H9 (cell line): ENCODE measurements around the gene AKR1C3. TPM values are rescaled to one million over a fixed set of nuclear protein-coding genes. Genes with fewer than 3 reads are reported as not detected.

Experiments
- DNase-seq: peaks from one replicate; pipeline ENCODE4 v3.0.0-alpha.2; 2017
- H2AFZ ChIP-seq: one replicate; pipeline ENCODE4 v1.6.1; 2013; ENCODE audit warnings: mild to moderate bottlenecking, low read length, control low read depth, moderate library complexity
- H2AK5ac ChIP-seq: 2 replicates; pipeline ENCODE4 v1.6.1; 2013; ENCODE audit warnings: low read length, control low read depth, mixed read lengths; ENCODE audit not compliant: insufficient read length
- H2BK120ac ChIP-seq: one replicate; pipeline ENCODE4 v1.6.1; 2013; ENCODE audit warnings: low read depth, mild to moderate bottlenecking, low read length, control low read depth, inconsistent platforms; ENCODE audit not compliant: poor library complexity, severe bottlenecking
- H2BK12ac ChIP-seq: 2 replicates; pipeline ENCODE4 v1.6.1; 2013; ENCODE audit warnings: low read length, control low read depth, mixed read lengths, low read depth; ENCODE audit not compliant: insufficient read length
- H2BK15ac ChIP-seq: 2 replicates; pipeline ENCODE4 v1.6.1; 2013; ENCODE audit warnings: low read depth, low read length, control low read depth
- H2BK20ac ChIP-seq: one replicate; pipeline ENCODE4 v1.6.1; 2013; ENCODE audit warnings: low read depth, mild to moderate bottlenecking, low read length, control low read depth, inconsistent platforms; ENCODE audit not compliant: poor library complexity, severe bottlenecking
- H2BK5ac ChIP-seq: 2 replicates; pipeline ENCODE4 v1.6.1; 2013; ENCODE audit warnings: low read length, control low read depth, mixed read lengths; ENCODE audit not compliant: insufficient read length
- H3K14ac ChIP-seq: 2 replicates; pipeline ENCODE4 v1.6.1; 2013; ENCODE audit warnings: low read length, control low read depth; ENCODE audit not compliant: insufficient read depth
- H3K18ac ChIP-seq: 2 replicates; pipeline ENCODE4 v1.6.1; 2013; ENCODE audit warnings: low read depth, mild to moderate bottlenecking, mixed read lengths, low read length, control low read depth; ENCODE audit not compliant: insufficient read length
- H3K23ac ChIP-seq: 2 replicates; pipeline ENCODE4 v1.6.1; 2013; ENCODE audit warnings: low read length, control low read depth, mixed read lengths, low read depth; ENCODE audit not compliant: insufficient read length
- H3K23me2 ChIP-seq: 2 replicates; pipeline ENCODE4 v1.6.1; 2013; ENCODE audit warnings: low read depth, mild to moderate bottlenecking, mixed read lengths, low read length, control low read depth; ENCODE audit not compliant: insufficient read length, poor library complexity, severe bottlenecking
- H3K27ac ChIP-seq: 2 replicates; pipeline ENCODE4 v1.5.1; 2013; ENCODE audit warnings: low read length, control low read depth, mixed read lengths, low read depth; ENCODE audit not compliant: insufficient read length
- H3K27me3 ChIP-seq: 2 replicates; pipeline ENCODE4 v1.6.1; 2013; ENCODE audit warnings: low read length, control low read depth, inconsistent platforms; ENCODE audit not compliant: insufficient read depth
- H3K4ac ChIP-seq: 2 replicates; pipeline ENCODE4 v1.6.1; 2013; ENCODE audit warnings: low read depth, mild to moderate bottlenecking, control low read depth, inconsistent platforms, low read length, moderate library complexity
- H3K4me1 ChIP-seq: 2 replicates; pipeline ENCODE4 v1.6.1; 2013; ENCODE audit warnings: low read length, control low read depth, inconsistent platforms; ENCODE audit not compliant: insufficient read depth
- H3K4me2 ChIP-seq: 2 replicates; pipeline ENCODE4 v1.6.1; 2013; ENCODE audit warnings: low read length, control low read depth, mixed read lengths; ENCODE audit not compliant: insufficient read length, insufficient read depth
- H3K56ac ChIP-seq: 2 replicates; pipeline ENCODE4 v1.6.1; 2013; ENCODE audit warnings: low read depth, mild to moderate bottlenecking, mixed read lengths, low read length, control low read depth; ENCODE audit not compliant: insufficient read length
- H3K79me1 ChIP-seq: 2 replicates; pipeline ENCODE4 v1.6.1; 2013; ENCODE audit warnings: low read depth, mild to moderate bottlenecking, moderate library complexity, low read length, control low read depth, inconsistent platforms; ENCODE audit not compliant: insufficient read depth, poor library complexity, severe bottlenecking
- H3K79me2 ChIP-seq: 2 replicates; pipeline ENCODE4 v1.6.1; 2013; ENCODE audit warnings: low read length, control low read depth, inconsistent platforms; ENCODE audit not compliant: insufficient read depth
- H3K9ac ChIP-seq: 2 replicates; pipeline ENCODE4 v1.6.1; 2013; ENCODE audit warnings: low read length, control low read depth, mixed read lengths; ENCODE audit not compliant: insufficient read length; ENCODE audit errors: extremely low read depth
- H3K9me3 ChIP-seq: one replicate; pipeline ENCODE4 v1.6.1; 2013; ENCODE audit warnings: low read depth, low read length, inconsistent platforms; ENCODE audit not compliant: control insufficient read depth
- H3T11ph ChIP-seq: one replicate; pipeline ENCODE4 v1.6.1; 2013; ENCODE audit warnings: mild to moderate bottlenecking, low read length, control low read depth, inconsistent platforms
- H4K20me1 ChIP-seq: one replicate; pipeline ENCODE4 v1.6.1; 2013; ENCODE audit not compliant: control insufficient read depth, insufficient read length, insufficient read depth
- H4K5ac ChIP-seq: 2 replicates; pipeline ENCODE4 v1.6.1; 2013; ENCODE audit warnings: low read depth, mild to moderate bottlenecking, mixed read lengths, low read length, control low read depth; ENCODE audit not compliant: insufficient read length
- H4K8ac ChIP-seq: replicated peaks from 2 replicates; pipeline ENCODE4 v1.6.1; 2013; ENCODE audit warnings: low read length, control low read depth, mixed read lengths, low read depth; ENCODE audit not compliant: insufficient read length
- H4K91ac ChIP-seq: 2 replicates; pipeline ENCODE4 v1.6.1; 2013; ENCODE audit warnings: low read depth, mild to moderate bottlenecking, moderate library complexity, mixed read lengths, low read length, control low read depth; ENCODE audit not compliant: insufficient read length
- H3K27ac Mint-ChIP-seq, 3 experiments: 2 replicates in 2 of 3; 3 replicates in 1 of 3; pipeline ENCODE4 v1.8.0; 2020 to 2021; ENCODE audit warnings: mixed read lengths in 3 of 3, mild to moderate bottlenecking in 1 of 3, moderate library complexity in 1 of 3
- H3K27me3 Mint-ChIP-seq: 2 replicates; pipeline ENCODE4 v1.8.0; 2021; ENCODE audit warnings: low read depth, mild to moderate bottlenecking, moderate library complexity, mixed read lengths
- H3K36me3 Mint-ChIP-seq, 3 experiments: 2 replicates in 2 of 3; 3 replicates in 1 of 3; pipeline ENCODE4 v1.8.0; 2020 to 2021; ENCODE audit warnings: low read depth in 3 of 3, mixed read lengths in 3 of 3; ENCODE audit not compliant: insufficient read depth in 1 of 3
- H3K4me1 Mint-ChIP-seq, 2 experiments: 2 replicates each; pipeline ENCODE4 v1.8.0; 2020; ENCODE audit warnings: mixed read lengths in 2 of 2
- H3K4me3 Mint-ChIP-seq, 2 experiments: 2 replicates in 1 of 2; 3 replicates in 1 of 2; pipeline ENCODE4 v1.8.0; 2020 to 2021; ENCODE audit warnings: mild to moderate bottlenecking in 2 of 2, mixed read lengths in 2 of 2, moderate library complexity in 1 of 2
- H3K9me3 Mint-ChIP-seq, 2 experiments: 2 replicates in 1 of 2; 3 replicates in 1 of 2; pipeline ENCODE4 v1.8.0; 2020; ENCODE audit warnings: mild to moderate bottlenecking in 2 of 2, mixed read lengths in 2 of 2, moderate library complexity in 1 of 2
- CTCF ChIP-seq: fragments of 200-600 bp; sonication (generic); conservative IDR thresholded peaks from 3 replicates; pipeline ENCODE4 v1.8.0; 2021; ENCODE audit warnings: antibody characterized with exemption, mild to moderate bottlenecking
- WGBS: extraction: QIAGEN DNeasy Blood & Tissue Kit; methylation state at CpG from one replicate; pipeline ENCODE4 v1.1.7; 2013; ENCODE audit warnings: missing lambda C conversion rate, low lambda C conversion rate, mixed read lengths; ENCODE audit not compliant: insufficient read length; ENCODE audit errors: extremely low coverage; 5-methylcytosine and 5-hydroxymethylcytosine counted together
- total RNA-seq: library from RNA; stranded (reverse); gene quantifications from 2 replicates; pipeline ENCODE4 v1.2.1, GENCODE V29; 2021

Gene AKR1C3
- total RNA-seq, 1 experiment from 2014 or later: 2.1 TPM

GRCh38 chr10:5064656-5065055 lies 29.6 kb upstream of the AKR1C3 start:
- Histone ChIP-seq H4K91ac (no peak overlapping the region), H4K20me1 (no peaks in the 10 kb centered on the region), H3K14ac (no peak overlapping the region), H3K23ac (no peak overlapping the region), H3K56ac (no peak overlapping the region), H3K4me1 (no peaks in the 10 kb centered on the region), H3K18ac (no peak overlapping the region), H3K27ac (no peak overlapping the region), H3K4ac (no peak overlapping the region), H4K8ac (no peak overlapping the region), H2BK15ac (no peak overlapping the region), H3K79me2 (no peaks in the 10 kb centered on the region), H3T11ph (no peak overlapping the region), H3K23me2 (no peaks in the 10 kb centered on the region), H2BK20ac (no peak overlapping the region), H3K9ac (no peak overlapping the region), H2AK5ac (no peak overlapping the region), H2BK5ac (no peak overlapping the region), H3K27me3 (no peaks in the 10 kb centered on the region), H3K4me2 (no peak overlapping the region), H2BK12ac (no peak overlapping the region), H3K79me1 (no peaks in the 10 kb centered on the region), H2AFZ (no peak overlapping the region), H3K9me3 (no peaks in the 10 kb centered on the region), H4K5ac (no peak overlapping the region), H2BK120ac (no peak overlapping the region)
- Mint-ChIP-seq H3K9me3 (peaks cover 27 to 53% of the 10 kb centered on the region in 2 experiments), H3K4me1 (peaks cover 0 to 3% of the 10 kb centered on the region in 2 experiments; a peak in 1 of 4 replicates), H3K27me3 (peaks cover 3% of the 10 kb centered on the region; the same call in 1 of the 2 replicates), H3K4me3 (no peak overlapping the region), H3K27ac (no peak overlapping the region), H3K36me3 (peaks cover 3 to 11% (median 6%) of the 10 kb centered on the region in 3 experiments; a peak in 5 of 7 replicates)
- TF ChIP-seq CTCF: no peak
- no CpG with 5 or more reads among the region's 1 CpG for WGBS
- DNase-seq: no peak
